Stomach (tissue), 9 donors: ENCODE measurements around the gene EXOC1. TPM values are rescaled to one million over a fixed set of nuclear protein-coding genes. Genes with fewer than 3 reads are reported as not detected.
"Not testable (repeated sequence)": the region's sequence is repeated elsewhere in the genome, so short reads cannot be mapped to it uniquely, and the experiment has no call there.

ENCODE experiments used
- DNase-seq, 2 donors: peaks; one replicate each; pipeline versions ENCODE4 v3.0.0 to v3.0.0-alpha.2; 2013 to 2019
- H3K27ac ChIP-seq, 5 donors: fragments of 200-600 bp in 4 of 5; sonication (generic) in 4 of 5; one replicate each; pipeline ENCODE4 v1.5.1; 2013 to 2019; ENCODE audit warnings: mild to moderate bottlenecking in 1 of 5, moderate library complexity in 1 of 5
- H3K27me3 ChIP-seq, 3 donors: fragments of 200-600 bp; sonication (generic); one replicate each; pipeline ENCODE4 v1.5.1; 2017 to 2019; ENCODE audit warnings: mixed run types in 1 of 3
- H3K36me3 ChIP-seq, 4 donors: fragments of 200-600 bp; sonication (generic); 1 replicate in 3 of 4; 2 replicates in 1 of 4; pipeline ENCODE4 v1.5.1; 2016 to 2019
- H3K4me1 ChIP-seq, 4 donors: fragments of 200-600 bp; sonication (generic); one replicate each; pipeline ENCODE4 v1.5.1; 2016 to 2019
- H3K4me3 ChIP-seq, 4 donors: fragments of 200-600 bp; sonication (generic) in 3 of 4; one replicate each; pipeline ENCODE4 v1.5.1; 2016 to 2019; ENCODE audit warnings: mild to moderate bottlenecking in 1 of 4
- H3K9me3 ChIP-seq, 4 donors: fragments of 200-600 bp; sonication (generic); one replicate each; pipeline ENCODE4 v1.5.1; 2016 to 2019
- EP300 ChIP-seq: sonication (generic); formaldehyde crosslinking; IDR thresholded peaks from one replicate; pipeline ENCODE4 v1.6.1; 2017; ENCODE audit warnings: antibody characterized with exemption
- POLR2A ChIP-seq, 4 donors: fragments of 450-650 bp; IDR thresholded peaks; one replicate each; pipeline ENCODE4 v1.6.1; 2016; ENCODE audit warnings: antibody characterized with exemption in 4 of 4, control low read depth in 2 of 4, mild to moderate bottlenecking in 1 of 4, moderate library complexity in 1 of 4
- POLR2AphosphoS5 ChIP-seq, 3 donors: sonication (generic); formaldehyde crosslinking; IDR thresholded peaks; one replicate each; pipeline ENCODE4 v1.6.1; 2016; ENCODE audit warnings: antibody characterized with exemption in 3 of 3
- WGBS, 5 donors: extraction: QIAGEN DNeasy Blood & Tissue Kit in 3 of 5; methylation state at CpG; one replicate each; pipeline versions ENCODE4 v1.1.5 to v1.1.7; 2013 to 2018; 5-methylcytosine and 5-hydroxymethylcytosine counted together
- intact Hi-C: fragments of 100-400 bp; cut with DNase I; formaldehyde crosslinking; loops from one replicate; pipeline ENCODE4 v1.15.1; 2023; ENCODE audit warnings: low total_unique reads
- polyA plus RNA-seq, 3 donors: library from polyadenylated mRNA; stranded (reverse); fragments of 200-250 nt; gene quantifications; one replicate each; pipeline ENCODE4 v1.2.3, GENCODE V29; 2013
- total RNA-seq, 5 donors: library from RNA; depleted of rRNA; stranded (reverse); fragments of >200 nt; gene quantifications; one replicate each; pipeline versions ENCODE4 v1.1.0 to v1.2.3, GENCODE V29; 2014 to 2016
- TF ChIP-seq, protein P1 (sequence below), 7 experiments: fragments of 450-650 bp in 4 of 7; fragments of 200-600 bp in 3 of 7; sonication (generic) in 3 of 7; IDR thresholded peaks; one replicate each; pipeline ENCODE4 v1.5.1; 2016 to 2019; ENCODE audit warnings: antibody characterized with exemption in 7 of 7, control low read depth in 2 of 7, mild to moderate bottlenecking in 1 of 7
- donor health status: healthy with polysubstance abuse.
- donor health status: Bipolar disorder and iron deficiency.
- donor health status: healthy.

The EXOC1 gene
- total and polyA plus RNA-seq, 8 donors = 10.1 to 174 (median 26.2) TPM

DNA sequence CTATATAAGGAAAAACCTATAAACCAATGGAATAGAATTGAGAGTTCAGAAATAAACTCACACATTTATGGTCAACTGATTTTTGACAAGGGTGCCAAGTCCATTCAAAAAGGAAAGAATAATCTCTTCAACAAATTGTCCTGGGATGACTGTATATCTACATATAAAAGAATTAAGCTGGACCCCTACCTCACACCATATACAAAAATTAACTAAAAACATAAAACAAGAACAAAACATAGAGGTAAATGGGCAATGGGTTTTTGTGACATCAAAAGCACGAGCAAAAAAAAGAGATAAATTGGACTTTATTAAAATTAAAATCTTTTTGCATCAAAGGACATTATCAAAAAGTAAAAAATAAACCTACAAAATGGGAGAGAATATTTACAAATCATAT lies 15.5 kb upstream of the EXOC1 start:
- Histone ChIP-seq H3K27ac (no peak overlapping the region), H3K4me1 (no peaks in the 10 kb centered on the region), H3K4me3 (no peak overlapping the region), H3K27me3 (peaks cover 0 to 12% (median 0%) of the 10 kb centered on the region in 3 donors), H3K36me3 (no peaks in the 10 kb centered on the region), H3K9me3 (peaks cover 0 to 12% (median 6%) of the 10 kb centered on the region in 4 donors)
- WGBS, 5 donors = 61 to 79% (median 70%) methylated on average over 1 of the region's 1 CpG
- intact Hi-C loops = no loop called here
- no peak for DNase-seq
- TF ChIP-seq, protein P1, sequence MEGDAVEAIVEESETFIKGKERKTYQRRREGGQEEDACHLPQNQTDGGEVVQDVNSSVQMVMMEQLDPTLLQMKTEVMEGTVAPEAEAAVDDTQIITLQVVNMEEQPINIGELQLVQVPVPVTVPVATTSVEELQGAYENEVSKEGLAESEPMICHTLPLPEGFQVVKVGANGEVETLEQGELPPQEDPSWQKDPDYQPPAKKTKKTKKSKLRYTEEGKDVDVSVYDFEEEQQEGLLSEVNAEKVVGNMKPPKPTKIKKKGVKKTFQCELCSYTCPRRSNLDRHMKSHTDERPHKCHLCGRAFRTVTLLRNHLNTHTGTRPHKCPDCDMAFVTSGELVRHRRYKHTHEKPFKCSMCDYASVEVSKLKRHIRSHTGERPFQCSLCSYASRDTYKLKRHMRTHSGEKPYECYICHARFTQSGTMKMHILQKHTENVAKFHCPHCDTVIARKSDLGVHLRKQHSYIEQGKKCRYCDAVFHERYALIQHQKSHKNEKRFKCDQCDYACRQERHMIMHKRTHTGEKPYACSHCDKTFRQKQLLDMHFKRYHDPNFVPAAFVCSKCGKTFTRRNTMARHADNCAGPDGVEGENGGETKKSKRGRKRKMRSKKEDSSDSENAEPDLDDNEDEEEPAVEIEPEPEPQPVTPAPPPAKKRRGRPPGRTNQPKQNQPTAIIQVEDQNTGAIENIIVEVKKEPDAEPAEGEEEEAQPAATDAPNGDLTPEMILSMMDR (IDR thresholded peaks at IDR 0.05) = no peak
- TF ChIP-seq POLR2AphosphoS5 (IDR thresholded peaks at IDR 0.05) (no peak), EP300 (no peak), POLR2A (IDR thresholded peaks at IDR 0.05) (no peak)

DNA sequence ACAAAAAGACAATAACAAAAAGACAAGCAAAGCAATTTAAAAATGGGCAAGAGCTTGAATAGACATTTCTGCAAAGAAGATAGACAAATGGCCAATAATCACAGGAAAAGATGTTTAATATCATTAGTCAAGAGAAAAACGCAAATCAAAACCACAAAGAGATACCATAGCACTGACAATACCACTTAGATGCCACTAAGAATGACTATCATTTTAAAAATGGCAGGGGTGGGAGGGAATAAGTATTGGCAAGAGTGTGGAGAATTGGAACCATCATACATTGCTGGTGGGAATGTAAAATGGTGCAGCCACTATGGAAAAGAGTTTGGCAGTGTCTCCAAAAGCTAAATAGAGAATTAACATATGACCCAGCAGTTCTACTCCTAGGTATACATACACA lies 15.1 kb upstream of the EXOC1 start:
- 62 to 79% (median 70%) methylated on average over 1 of the region's 1 CpG for WGBS, 5 donors
- Histone ChIP-seq H3K27me3 (peaks cover 0 to 12% (median 0%) of the 10 kb centered on the region in 3 donors), H3K9me3 (peaks cover 0 to 12% (median 6%) of the 10 kb centered on the region in 4 donors), H3K36me3 (no peaks in the 10 kb centered on the region), H3K4me1 (no peaks in the 10 kb centered on the region), H3K4me3 (no peak overlapping the region), H3K27ac (no peak overlapping the region)
- no peak for TF ChIP-seq POLR2AphosphoS5 (IDR thresholded peaks at IDR 0.05)
- TF ChIP-seq, protein P1 (IDR thresholded peaks at IDR 0.05) = no peak
- TF ChIP-seq POLR2A (IDR thresholded peaks at IDR 0.05) = no peak
- TF ChIP-seq EP300 = no peak
- intact Hi-C loops = no loop called here
- DNase-seq = no peak

DNA sequence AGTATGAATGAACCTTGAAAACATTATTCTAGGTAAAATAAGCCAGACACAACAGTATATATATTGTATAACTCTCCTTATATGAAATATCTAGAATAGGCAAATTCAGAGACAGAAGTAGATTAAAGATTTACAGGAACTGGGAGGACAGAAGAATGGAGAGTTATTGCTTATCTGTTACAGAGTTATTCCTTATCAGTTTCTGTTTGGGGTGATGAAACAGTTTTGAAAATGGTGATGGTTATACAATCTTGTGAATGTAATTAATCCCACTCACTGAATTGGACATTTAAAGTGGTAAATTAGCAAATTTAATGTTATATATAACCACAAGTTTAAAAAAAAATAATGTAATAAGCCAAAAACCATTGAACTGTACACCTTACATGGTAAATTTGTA lies 14.5 kb upstream of the EXOC1 start:
- H3K9me3 ChIP-seq = peaks cover 0 to 12% (median 6%) of the 10 kb centered on the region in 4 donors
- no peak overlapping the region for H3K27ac ChIP-seq
- no peaks in the 10 kb centered on the region for H3K36me3 ChIP-seq
- no peak for DNase-seq
- peaks cover 0 to 12% (median 0%) of the 10 kb centered on the region in 3 donors for H3K27me3 ChIP-seq
- TF ChIP-seq POLR2A (IDR thresholded peaks at IDR 0.05) = no peak
- TF ChIP-seq, protein P1 (IDR thresholded peaks at IDR 0.05) = no peak
- TF ChIP-seq EP300 = no peak
- TF ChIP-seq POLR2AphosphoS5 (IDR thresholded peaks at IDR 0.05) = no peak
- no peaks in the 10 kb centered on the region for H3K4me1 ChIP-seq
- no peak overlapping the region for H3K4me3 ChIP-seq
- intact Hi-C loops = no loop called here

DNA sequence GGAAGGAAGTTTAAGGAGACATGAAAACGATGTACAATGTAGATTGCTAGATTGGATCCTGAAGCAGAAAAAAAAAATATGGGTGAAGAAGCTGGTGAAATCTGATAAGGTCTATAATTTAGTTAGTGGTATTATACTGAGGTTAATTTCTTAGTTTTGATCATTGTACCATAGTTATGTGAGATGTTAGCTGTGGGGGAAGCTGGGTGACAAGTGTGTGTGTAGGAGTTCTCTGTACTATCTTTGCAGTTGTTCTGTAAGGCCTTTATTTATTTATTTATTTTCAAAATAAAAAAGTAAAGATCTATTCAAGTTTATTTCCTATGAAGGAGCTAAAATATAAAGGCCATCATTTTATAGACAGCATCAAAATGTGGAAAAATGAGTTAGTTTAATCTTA lies 12.5 kb upstream of the EXOC1 start:
- Histone ChIP-seq H3K4me3 (no peak overlapping the region), H3K4me1 (no peaks in the 10 kb centered on the region), H3K9me3 (peaks cover 0 to 12% (median 6%) of the 10 kb centered on the region in 4 donors), H3K27me3 (peaks cover 0 to 9% (median 0%) of the 10 kb centered on the region in 3 donors), H3K27ac (no peak overlapping the region), H3K36me3 (no peaks in the 10 kb centered on the region)
- no peak for DNase-seq
- TF ChIP-seq POLR2AphosphoS5 (IDR thresholded peaks at IDR 0.05) = no peak
- TF ChIP-seq, protein P1 (IDR thresholded peaks at IDR 0.05) = no peak
- 78 to 93% (median 90%) methylated on average over 1 of the region's 1 CpG for WGBS, 5 donors
- intact Hi-C loops = no loop called here

DNA sequence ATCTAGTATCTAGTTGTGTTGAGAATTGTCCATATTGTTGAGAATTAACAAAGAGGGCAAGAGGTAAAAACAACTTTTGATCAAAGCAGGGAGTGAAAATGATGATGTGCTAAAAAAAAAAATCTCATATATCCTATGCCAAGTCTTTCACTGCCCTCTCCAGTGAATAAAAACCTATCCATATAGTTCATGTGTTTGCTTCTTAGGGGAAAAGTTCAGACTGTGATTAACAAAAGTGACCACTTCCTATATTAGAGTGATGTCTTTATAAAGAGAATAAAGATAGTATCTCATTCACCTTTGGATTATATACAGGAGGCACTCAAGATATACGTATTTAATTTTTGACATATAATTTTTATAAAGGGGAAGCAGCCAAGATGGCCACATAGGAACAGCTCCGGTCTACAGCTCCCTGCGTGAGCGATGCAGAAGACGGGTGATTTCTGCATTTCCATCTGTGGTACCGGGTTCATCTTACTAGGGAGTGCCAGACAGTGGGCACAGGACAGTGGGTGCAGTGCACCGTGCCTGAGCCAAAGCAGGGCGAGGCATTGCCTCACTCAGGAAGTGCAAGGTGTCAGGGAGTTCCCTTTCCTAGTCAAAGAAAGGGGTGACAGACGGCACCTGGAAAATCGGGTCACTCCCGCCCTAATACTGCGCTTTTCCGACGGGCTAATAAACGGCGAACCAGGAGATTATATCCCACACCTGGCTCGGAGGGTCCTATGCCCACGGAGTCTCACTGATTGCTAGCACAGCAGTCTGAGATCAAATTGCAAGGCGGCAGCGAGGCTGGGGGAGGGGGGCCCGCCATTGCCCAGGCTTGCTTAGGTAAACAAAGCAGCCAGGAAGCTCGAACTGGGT lies 11.8 kb upstream of the EXOC1 start:
- peaks cover 0 to 12% (median 6%) of the 10 kb centered on the region in 4 donors for H3K9me3 ChIP-seq
- H3K4me3 ChIP-seq, H3K27me3 ChIP-seq, H3K4me1 ChIP-seq, DNase-seq, H3K36me3 ChIP-seq, H3K27ac ChIP-seq, intact Hi-C loops: not testable (repeated sequence)
- 69 to 80% (median 74%) methylated on average over 18 to 21 of the region's 22 CpGs for WGBS, 5 donors

DNA sequence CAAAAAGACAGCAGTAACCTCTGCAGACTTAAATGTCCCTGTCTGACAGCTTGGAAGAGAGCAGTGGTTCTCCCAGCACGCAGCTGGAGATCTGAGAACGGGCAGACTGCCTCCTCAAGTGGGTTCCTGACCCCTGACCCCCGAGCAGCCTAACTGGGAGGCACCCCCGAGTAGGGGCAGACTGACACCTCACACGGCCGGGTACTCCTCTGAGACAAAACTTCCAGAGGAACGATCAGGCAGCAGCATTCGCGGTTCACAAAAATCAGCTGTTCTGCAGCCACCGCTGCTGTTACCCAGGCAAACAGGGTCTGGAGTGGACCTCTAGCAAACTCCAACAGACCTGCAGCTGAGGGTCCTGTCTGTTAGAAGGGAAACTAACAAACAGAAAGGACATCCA lies 11.1 kb upstream of the EXOC1 start:
- DNase-seq, intact Hi-C loops, H3K27me3 ChIP-seq, H3K4me3 ChIP-seq, H3K4me1 ChIP-seq, H3K27ac ChIP-seq, H3K36me3 ChIP-seq: not testable (repeated sequence)
- WGBS, 5 donors = 55 to 88% (median 73%) methylated on average over 6 to 10 of the region's 10 CpGs
- peaks cover 0 to 12% (median 6%) of the 10 kb centered on the region in 4 donors for H3K9me3 ChIP-seq
